Suppressor macrophage (primary cell): ENCODE results near the gene ANKHD1.
"Not testable (repeated sequence)": the region's sequence is repeated elsewhere in the genome, so short reads cannot be mapped to it uniquely, and the experiment has no call there.

Experiments used
- DNase-seq, 4 experiments: peaks; one replicate each; pipeline ENCODE4 v3.0.0-alpha.2; 2020 to 2022

ANKHD1 gene

GRCh38 chr5:140421375-140421774 is 19.7 kb downstream of the ANKHD1 start:
- DNase-seq = not testable (repeated sequence)

DNA sequence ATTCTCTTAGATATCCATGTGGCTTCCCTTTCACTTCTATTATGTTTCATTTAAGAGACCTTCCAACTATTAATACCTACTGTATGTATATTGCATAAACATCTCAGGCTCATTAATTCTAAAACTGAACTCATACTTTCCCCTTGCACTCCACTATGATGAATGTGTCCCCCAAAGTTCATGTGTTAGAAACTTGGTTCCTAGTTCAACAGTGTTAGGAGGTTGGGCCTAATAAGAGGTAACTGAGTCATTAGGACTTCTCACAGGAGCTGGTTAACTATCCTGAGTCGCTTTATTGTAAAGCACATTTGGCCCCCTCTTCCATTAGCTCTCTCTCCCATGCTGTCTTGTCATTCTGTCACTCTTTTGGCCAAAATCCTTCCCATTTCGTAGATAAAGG is 22.0 kb downstream of the ANKHD1 start:
- DNase-seq = no peak

DNA sequence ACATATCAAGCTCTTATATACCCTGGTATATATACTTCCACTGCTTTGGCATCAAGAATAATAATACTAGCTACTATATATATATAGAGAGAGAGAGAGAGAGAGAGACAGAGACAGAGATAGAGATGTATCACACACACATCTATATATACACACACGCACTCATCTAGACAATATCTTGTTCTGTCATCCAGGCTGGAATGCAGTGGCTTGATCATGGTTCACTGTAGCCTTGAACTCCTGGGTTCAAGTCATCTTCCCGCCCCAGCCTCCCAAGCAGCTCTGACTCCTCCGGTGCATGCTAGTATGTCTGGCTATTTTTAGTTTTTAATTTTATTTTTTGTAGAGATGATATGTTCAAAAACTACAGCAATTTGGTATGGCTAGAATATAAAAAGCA is 22.5 kb downstream of the ANKHD1 start:
- DNase-seq = no peak

- DNase-seq = not testable (repeated sequence)
These were observed 26.1 kb downstream of the ANKHD1 start for GRCh38 chr5:140427726-140428125.

DNA sequence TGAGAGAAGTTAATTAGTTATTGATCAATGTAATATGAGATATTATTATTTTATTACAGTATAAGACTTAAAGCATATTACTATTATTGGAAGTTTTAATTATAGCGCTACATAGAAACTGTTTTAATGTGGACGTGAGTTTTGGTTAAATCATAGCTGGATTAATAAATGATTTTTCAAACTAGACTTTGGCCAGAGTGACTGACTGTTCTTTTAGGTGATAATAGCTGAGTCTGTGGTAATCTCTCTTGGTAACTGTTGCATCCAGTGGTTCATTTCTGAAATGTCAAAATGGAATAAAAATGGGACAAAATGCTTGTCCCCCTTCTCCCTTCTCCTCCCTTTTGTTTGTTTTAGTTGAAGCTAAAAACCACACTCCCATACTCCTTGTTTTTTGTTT is 28.1 kb downstream of the ANKHD1 start:
- no peak for DNase-seq

GRCh38 chr5:140432212-140432611 is 30.6 kb downstream of the ANKHD1 start:
- no peak for DNase-seq

DNA sequence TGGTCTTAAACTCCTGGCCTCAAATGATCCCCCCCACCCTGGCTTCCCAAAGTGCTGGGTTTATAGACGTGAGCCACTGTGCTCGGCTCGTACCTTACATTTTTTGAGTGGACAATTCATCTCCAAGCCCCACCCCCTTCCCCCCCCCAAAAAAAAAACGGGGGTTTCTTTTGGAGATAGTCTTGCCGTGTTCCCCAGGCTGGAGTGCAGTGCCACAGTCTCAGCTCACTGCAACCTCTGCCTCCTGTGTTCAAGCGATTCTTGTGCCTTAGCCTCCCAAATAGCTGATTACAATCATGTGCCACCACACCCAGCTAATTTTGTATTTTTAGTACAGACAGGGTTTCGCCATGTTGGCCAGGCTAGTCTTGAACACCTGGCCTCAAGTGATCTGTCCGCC is 31.3 kb downstream of the ANKHD1 start:
- DNase-seq = no peak

GRCh38 chr5:140457368-140457767 is 55.7 kb downstream of the ANKHD1 start:
- not testable (repeated sequence) for DNase-seq

- no peak for DNase-seq
These were observed 65.5 kb downstream of the ANKHD1 start for GRCh38 chr5:140466981-140467742.

GRCh38 chr5:140468188-140468587 is 66.6 kb downstream of the ANKHD1 start:
- no peak for DNase-seq

DNA sequence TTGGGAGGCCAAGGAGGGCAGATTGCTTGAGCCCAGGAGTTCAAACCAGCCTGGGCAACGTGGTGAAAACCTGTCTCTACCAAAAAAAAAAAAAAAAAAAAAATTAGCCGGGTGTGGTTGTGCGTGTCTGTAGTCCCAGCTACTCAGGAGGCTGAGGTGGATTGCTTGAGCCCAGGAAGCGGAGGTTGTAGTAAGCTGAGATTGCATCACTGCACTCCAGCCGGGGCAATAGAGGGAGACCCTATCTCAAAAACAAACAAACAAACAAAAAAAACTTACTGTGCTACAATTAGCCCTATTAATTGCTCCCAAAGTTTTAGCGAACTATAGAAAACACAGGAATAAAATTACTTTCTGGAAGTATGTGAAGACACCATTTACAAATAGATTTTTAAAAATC is 67.6 kb downstream of the ANKHD1 start:
- DNase-seq = no peak

- no peak for DNase-seq
These were observed 78.8 kb downstream of the ANKHD1 start for GRCh38 chr5:140480310-140481014.

DNA sequence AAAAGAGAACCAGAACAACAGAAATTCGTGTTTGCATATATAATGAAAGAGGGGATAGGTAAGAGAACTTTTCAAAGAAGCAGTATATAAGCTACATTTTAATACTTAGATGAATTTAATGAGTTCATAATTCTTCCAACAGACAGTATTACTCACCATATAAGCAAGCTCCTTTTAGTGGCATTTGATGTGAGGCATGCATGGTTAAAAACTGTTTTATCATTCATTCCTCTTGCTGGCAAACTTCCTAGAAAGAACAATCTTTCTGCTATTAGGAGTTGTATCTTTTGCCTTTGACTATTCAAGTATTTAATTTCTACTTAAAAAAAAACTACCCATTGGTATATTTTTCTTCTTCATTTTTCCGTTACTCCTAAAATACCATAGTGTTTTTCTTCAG is 80.1 kb downstream of the ANKHD1 start:
- no peak for DNase-seq

- no peak for DNase-seq
These were observed 81.4 kb downstream of the ANKHD1 start for GRCh38 chr5:140483055-140483454.

GRCh38 chr5:140488141-140488540 is 86.5 kb downstream of the ANKHD1 start:
- DNase-seq = not testable (repeated sequence)

DNA sequence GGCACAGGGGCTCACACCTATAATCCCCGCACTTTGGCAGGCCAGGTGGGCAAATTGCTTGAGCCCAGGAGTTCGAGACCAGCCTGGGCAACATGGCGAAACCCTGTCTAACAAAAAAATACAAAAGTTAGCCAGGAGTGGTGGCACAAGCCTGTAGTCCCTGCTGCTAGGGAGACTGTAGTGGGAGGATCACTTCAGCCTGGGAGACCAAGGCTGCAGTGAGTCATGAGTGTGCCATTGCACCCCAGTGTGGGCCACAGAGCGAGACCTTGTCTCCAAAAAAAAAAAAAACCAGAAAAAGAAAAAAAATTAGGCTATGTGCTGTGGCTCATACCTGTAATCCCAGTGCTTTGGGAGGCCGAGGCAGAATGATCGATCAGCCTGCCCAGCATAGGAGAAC is 87.3 kb downstream of the ANKHD1 start:
- DNase-seq = no peak

DNA sequence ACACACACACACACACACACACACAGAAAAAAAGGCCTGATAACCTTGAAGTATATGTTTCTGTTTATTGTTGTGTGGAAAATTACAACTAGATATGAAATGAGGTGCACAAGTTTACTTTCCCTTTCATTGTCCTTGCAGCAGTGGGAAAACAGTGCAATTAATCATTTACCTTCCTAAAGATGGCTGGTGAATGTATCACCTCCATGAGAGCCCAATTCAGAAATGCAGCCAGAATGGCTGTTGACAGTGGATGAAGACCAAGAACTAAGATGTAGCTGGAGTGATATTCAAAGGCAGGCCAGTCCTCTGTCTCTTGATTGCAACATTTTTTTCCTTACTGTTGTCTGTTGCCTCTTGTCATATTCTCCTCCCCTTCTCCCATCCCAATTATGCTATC is 96.3 kb downstream of the ANKHD1 start:
- no peak for DNase-seq

DNA sequence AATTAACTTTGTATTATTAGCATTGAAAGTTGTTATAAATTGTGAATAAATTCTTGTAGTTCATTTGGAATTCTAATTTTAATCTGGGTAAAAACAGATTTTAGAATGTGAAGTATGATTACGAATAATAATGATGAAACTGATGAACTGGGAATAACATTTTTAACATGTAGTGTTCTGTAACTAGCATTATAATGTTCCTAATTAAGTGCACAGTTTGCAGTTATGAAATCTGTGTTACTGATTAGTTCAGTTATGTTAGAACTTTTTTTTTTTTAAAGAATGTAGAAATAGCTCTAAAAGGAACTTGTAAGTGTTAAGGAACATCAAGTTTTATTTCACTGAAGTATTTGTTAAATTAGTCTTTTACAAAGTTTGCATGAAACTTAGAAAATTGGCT is 97.0 kb downstream of the ANKHD1 start:
- no peak for DNase-seq

DNA sequence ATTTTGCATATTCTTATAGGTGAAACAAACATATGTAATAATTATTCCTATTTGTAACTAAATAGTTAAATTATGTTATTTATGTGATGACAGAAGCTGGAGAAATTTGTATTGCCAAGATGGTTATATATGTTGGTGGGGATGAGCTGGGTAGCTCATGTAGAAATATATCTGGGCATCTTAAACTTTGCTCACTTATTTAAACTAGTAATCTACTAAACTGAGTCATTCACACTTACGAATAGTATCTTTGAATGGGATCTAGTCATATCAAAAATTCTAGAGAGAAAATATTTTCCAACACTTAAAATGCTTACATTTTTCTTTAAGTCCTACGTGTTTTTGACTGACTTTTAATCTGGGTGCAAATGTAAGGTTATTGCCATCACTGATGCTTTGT is 101.2 kb downstream of the ANKHD1 start:
- DNase-seq = no peak

DNA sequence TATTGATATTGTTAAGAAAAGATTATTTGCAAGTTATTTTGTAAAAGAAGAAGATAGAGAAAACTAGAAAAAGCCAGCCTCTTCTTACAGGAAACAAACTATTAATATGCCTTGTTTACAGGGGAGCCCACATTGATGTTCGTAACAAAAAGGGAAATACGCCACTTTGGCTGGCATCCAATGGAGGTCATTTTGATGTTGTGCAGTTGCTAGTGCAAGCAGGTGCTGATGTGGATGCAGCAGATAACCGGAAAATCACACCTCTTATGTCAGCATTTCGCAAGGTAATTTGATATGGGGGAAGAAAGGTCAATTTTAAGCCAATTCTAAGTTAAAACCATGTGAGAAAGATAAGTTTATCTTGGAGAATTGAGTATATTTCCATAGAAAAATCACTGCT is 108.3 kb downstream of the ANKHD1 start:
- DNase-seq = no peak

- no peak for DNase-seq
These were observed 111.5 kb downstream of the ANKHD1 start for GRCh38 chr5:140513124-140513523.

DNA sequence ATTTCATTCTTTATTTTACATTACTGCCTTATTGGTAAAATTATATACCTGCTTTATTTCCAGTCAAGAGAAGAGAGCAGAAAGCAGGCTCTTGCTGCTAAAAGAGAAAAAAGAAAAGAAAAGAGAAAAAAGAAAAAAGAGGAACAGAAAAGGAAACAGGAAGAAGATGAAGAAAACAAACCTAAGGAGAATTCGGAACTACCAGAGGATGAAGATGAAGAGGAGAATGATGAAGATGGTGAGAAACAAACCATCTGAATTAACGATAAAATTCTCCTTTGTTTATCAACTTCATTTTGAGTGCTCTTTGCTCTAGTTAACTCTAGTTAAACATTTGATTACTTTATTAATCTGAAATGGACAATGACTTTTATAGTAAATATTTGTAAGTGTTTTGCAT is 122.4 kb downstream of the ANKHD1 start:
- DNase-seq = no peak

- DNase-seq = no peak
These were observed 138.6 kb downstream of the ANKHD1 start for GRCh38 chr5:140540227-140540626.

DNA sequence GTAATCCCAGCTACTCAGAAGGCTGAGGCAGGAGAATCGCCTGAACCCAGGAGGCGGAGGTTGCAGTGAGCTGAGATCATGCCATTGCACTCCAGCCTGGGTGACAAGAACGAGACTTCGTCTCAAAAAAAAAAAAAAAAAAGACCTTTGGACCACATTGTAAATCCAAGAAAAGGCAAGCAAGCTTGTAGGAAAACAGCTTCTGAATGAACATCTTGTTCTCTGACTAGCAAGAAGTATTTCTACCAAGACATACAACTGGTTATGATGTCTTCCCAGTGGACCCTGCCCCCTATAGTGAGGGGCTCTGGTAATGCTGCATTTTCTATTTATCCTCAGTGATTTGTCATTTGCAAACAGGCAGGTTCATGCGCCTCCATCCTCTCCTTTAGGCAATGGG is 141.3 kb downstream of the ANKHD1 start:
- no peak for DNase-seq
